GM12865 (cell line): ENCODE data around the gene CEP164.

Experiments
- DNase-seq: peaks from one replicate; pipeline ENCODE4 v3.0.0; 2010; ENCODE audit warnings: low read depth
- H3K4me3 ChIP-seq: 2 replicates; pipeline ENCODE4 v1.5.1; 2011; ENCODE audit warnings: mild to moderate bottlenecking, low read depth, low read length, control low read depth
- TF ChIP-seq, protein P1 (sequence below): IDR thresholded peaks from 2 replicates; pipeline ENCODE4 v1.5.1; 2011; ENCODE audit warnings: low read length, control low read depth, low read depth, inconsistent platforms; ENCODE audit not compliant: insufficient read depth; ENCODE audit errors: missing control alignments

The CEP164 gene

DNA sequence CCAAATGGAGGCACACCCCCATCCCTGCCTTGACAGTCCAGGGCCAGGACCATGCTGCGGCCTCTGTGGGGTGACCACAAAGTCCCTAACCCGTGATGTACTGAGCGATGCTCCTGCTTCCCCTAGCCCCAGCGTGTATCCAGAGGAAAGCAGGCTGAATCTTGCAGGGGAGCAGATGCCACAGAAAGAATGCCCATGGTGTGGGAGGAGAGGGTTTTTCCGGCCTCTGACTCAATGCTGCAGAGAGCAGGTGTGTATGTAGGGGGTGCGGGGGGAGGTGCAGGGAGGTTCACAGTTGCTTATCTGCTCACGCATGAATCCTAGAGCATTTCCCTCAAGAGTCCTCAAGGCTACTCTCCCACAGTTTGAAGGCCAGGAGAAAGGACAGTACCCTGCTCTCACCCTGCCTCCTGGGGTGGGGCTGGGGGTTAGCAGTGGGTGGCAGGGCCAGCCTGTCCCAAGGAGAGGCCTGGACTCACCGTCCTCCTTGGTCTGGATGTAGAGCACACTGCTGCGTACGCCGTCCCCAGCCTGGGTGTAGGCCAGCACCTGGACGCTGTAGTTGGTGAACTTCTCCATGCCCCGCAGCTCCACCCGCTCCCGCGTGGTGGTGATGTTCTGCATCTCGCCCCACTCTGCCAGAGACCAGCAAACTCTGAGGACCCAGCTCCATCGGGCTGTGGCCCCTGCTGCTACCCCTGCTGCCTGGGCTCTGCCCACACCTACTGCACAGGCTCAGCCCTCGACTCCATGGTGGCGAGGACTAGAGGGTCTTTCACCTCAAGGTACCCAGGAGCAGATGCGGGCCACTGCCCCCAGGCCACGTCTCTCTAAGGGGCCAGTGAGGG is 130.8 kb downstream of the CEP164 start:
- 0 out of 2 replicates have a peak overlapping the region, but pooled peaks have one; percentile 0 for H3K4me3 ChIP-seq
- TF ChIP-seq, protein P1, sequence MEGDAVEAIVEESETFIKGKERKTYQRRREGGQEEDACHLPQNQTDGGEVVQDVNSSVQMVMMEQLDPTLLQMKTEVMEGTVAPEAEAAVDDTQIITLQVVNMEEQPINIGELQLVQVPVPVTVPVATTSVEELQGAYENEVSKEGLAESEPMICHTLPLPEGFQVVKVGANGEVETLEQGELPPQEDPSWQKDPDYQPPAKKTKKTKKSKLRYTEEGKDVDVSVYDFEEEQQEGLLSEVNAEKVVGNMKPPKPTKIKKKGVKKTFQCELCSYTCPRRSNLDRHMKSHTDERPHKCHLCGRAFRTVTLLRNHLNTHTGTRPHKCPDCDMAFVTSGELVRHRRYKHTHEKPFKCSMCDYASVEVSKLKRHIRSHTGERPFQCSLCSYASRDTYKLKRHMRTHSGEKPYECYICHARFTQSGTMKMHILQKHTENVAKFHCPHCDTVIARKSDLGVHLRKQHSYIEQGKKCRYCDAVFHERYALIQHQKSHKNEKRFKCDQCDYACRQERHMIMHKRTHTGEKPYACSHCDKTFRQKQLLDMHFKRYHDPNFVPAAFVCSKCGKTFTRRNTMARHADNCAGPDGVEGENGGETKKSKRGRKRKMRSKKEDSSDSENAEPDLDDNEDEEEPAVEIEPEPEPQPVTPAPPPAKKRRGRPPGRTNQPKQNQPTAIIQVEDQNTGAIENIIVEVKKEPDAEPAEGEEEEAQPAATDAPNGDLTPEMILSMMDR, result no peak
- DNase-seq, result peak; percentile 80

DNA sequence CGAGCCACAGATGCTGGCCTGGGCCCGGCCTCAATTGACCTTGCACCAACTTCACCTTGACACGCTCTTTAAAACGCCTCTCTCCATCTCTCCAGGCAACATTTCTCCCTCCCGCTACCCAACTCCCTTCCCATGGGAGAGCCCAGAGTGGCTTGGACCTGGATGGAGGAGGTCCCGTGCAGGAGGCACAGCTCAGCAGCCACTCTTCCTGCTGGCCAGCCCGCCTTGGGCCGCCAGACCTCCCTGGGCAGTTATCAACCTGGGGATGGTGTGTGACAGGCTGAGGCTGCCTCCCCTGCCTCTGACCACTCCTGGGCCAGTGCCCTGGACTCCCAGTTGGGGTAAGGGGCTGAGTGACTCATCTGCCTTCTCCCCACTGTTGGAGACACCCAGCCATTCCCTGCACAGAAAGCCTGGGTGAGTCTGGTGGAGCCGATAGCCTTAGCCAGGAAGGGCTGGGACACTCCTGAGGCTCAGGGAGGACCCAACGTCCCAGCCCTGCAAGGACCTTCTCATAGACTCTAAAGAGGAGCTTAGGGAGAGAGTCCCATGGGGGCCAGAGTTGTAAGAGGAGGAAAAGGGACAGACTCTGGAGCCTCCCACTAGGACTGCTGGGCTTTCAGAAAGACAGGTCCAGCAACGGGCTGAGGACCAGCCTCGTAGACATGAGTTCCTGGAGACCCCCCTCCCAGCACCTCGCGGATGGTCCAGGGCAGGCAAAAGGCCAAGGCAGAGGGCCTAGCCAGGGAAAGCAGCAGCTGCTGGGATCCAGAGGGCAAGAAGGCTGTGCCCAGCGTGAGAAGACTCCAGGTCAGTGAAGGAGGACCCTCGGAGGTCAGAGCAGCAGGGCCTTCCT is 131.7 kb downstream of the CEP164 start:
- TF ChIP-seq, protein P1, result no peak
- H3K4me3 ChIP-seq, result no peak overlapping the region
- DNase-seq, result no peak

DNA sequence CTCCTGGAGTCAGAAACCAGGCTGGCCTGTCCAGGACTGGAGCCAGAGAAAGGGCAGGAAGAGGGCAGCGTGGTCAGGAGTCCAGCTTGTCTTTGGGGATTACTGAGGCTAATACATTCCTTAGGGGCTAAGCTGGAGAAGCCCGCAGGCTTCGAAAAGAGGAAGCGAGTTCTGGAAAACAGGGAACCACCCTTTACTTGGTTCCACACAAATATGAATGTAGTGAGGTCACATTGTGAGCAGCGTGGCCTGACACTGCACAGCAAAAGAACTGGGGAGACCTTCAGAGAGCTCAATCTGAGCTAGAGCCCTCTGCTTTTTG is 132.3 kb downstream of the CEP164 start:
- TF ChIP-seq, protein P1, result no peak
- DNase-seq, result no peak
- no peak overlapping the region for H3K4me3 ChIP-seq

DNA sequence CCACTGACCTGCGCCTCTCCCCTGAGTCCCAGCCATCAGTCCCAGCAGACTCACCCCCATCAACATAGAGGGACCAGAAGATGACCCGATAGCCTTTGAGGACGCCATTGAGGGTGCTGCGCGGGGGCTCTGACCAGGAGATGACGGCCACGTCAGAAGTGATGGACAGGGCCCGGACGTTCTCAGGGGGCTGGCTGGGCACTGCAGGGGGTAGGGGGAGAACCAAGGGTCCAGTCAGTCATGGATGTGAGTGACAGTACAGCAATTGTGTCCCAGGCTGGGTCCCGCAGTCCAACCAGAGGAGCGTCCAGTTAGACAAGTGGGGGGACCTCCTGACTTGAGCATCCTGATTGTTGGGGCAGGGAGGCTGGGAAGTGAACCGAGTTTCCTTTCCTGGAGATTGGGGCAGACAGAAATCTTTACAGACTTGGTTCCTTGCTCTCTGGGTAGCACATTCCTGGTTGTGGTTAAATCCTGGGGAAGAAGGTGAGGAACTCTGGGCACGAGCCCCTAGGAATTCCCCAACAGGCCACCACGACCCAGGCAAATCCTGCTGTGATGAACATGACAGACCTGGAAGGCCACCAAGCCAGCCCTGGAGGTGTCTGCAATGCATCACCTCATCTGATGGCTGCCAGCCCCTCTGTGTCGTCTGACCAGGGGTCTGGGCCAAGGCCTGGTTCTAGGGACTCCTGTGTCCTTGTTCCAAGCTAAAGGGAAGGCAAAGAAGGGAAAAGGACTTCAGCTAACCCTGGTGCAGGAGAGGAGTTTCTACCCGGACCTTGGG is 133.9 kb downstream of the CEP164 start:
- DNase-seq, result no peak
- no peak overlapping the region for H3K4me3 ChIP-seq
- TF ChIP-seq, protein P1, result no peak

DNA sequence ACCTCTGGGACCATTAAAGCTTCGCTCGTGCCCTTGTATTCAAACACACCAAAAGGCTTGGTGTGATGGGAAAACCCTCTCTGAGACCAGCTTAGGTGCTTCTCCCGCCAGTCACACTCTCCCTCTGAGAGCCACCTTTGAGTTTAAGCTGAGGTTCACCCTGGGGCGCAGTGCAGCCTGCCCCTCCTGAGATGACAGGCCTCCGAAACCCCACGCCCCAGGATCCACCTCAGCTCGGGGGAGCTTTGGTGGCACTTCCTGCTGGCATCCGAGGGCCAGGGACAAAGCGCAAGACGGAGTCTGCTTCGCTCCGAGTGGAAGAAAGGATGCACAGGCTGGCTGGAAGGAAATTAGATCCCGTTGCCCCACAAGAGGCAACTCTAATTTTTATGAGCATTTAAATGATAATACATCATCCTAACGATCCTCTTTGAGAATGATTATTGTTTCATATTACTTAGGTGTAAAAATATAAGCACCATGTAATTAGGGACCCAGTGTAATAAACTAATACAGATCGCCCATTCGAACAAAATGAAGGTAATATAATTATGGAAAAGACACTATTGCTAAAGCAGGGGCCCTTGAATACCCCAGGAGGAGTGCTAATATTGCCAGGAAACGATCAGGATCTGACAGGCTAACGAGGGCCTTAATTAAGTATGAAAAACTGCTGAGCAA is 134.7 kb downstream of the CEP164 start:
- TF ChIP-seq, protein P1, result no peak
- no peak overlapping the region for H3K4me3 ChIP-seq
- no peak for DNase-seq

DNA sequence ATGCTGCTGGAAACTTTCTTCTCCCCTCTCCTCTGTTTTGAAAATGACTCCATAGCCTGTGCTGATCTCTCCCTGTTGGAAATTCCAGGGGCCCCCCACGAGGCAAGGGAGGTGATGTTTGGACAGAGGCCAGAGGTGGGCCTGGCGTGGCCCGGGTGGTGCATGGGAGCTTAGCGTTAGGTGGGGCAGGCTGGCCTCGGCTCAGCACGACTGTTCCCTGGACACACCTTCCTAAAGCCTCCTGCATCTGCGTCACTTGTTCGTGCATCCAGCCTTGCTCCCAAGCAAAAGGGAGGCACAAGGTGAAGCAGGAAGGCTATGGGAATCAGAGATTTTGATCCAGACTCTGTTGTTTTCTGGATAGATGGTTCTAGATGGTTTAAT is 135.2 kb downstream of the CEP164 start:
- no peak overlapping the region for H3K4me3 ChIP-seq
- TF ChIP-seq, protein P1, result no peak
- DNase-seq, result no peak
